ENCODE measurements around the gene TLE3.

Gene TLE3

DNA sequence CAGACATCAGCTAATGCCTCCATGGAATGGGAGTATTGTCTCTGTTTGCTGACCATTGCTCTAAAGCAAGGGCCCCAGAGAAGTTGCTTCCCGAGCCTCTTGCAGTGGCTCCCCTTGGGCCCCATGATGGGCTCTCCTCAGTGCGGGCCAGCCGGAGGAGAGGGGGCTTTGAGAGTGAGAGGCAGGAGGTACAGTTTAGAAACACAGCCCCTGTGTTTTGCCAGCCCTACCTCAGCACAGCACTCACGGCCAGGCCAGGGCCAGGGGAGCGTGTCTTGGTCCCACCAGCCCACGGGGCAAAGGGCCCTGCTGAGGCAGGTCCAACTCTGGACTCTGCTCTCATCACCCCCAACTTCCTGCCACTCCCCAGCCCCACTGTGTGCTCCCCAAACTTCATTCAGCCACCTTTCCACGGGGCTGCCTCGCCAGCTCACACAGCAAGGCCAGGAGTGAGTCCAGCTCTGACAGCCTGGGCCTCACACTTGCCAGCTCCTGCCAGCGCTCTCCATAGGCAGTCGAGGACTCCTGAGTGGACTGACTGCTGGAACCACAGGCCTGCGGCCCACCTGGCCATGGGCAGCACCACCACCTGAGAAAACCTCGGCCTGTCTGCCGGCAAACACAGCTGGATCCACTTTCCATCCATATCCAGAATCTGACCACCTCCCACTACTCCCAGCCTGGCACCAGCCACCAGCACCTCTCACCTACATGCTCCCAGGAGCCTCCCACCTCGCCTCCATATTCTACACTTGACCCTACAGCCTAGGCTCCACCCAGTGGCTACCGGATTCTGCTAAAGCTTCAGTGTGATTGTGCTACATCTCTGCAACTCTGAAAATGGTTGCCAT, 99.0 kb downstream of the TLE3 start:
- no peak for DNase-seq

DNA sequence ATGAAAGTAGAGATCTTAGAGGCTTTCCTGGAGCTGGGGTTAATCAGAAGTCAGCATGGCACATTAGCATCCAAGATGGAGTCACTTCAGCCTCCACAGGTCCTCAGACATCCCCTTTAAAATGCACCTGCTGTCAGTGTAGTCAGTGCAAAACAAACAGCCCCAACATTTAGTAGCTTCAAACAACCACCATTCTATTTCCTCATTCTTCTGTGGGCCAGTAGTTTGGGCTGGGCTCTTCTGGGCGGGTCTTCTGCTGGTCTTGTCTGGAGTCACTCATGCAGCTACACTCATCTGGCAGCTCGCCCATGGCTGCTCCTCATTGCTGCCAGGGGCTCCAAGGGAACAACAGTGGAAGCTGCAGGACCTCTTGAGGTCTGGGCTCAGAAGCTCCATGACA, 99.9 kb downstream of the TLE3 start:
- peak; percentile 57 for DNase-seq

Data from EL (cell line).